Measurements from ENCODE around the gene ATP6V1C2. TPM values are rescaled to one million over a fixed set of nuclear protein-coding genes. Genes with fewer than 3 reads are reported as not detected.

The ATP6V1C2 gene
- total RNA-seq, 1 experiment from 2014 or later: 2.0 TPM

- DNase-seq (ENCODE audit: low read depth, low spot score): no peak
- CTCF ChIA-PET: no interaction called here
Observed at GRCh38 chr2:10752236-10752635, 30.8 kb downstream of the ATP6V1C2 start.

More at GRCh38 chr2:10752236-10752635, 30.8 kb downstream of the ATP6V1C2 start:
- no peak overlapping the region for H3K27ac ChIP-seq (ENCODE audit: low read depth, low read length)
- H4K20me1 ChIP-seq (ENCODE audit: insufficient read depth): no peaks in the 10 kb centered on the region
- no peaks in the 10 kb centered on the region; the same call in 1 of the 2 replicates for H3K27me3 ChIP-seq (ENCODE audit: insufficient read depth, low read length)
- no peak overlapping the region for H3K9ac ChIP-seq (ENCODE audit: low read length)
- no peaks in the 10 kb centered on the region for H3K9me3 ChIP-seq (ENCODE audit: control insufficient read depth in 1 of 2, insufficient read depth in 1 of 2, low read depth in 1 of 2, low read length in 2 of 2)
- BruUV-seq (replicated peaks): no TSS peak
- no peak for ATAC-seq
- H3K36me3 ChIP-seq (ENCODE audit: control insufficient read depth in 1 of 2, insufficient read depth in 2 of 2, low read length in 2 of 2): no peaks in the 10 kb centered on the region
- no peak overlapping the region for H3K4me3 ChIP-seq (replicated peaks in 1 of 2; ENCODE audit: low read depth in 1 of 2, low read length in 2 of 2)
- H3K79me2 ChIP-seq (ENCODE audit: insufficient read depth, low read length): no peaks in the 10 kb centered on the region
- no peaks in the 10 kb centered on the region for H3K9me2 ChIP-seq (ENCODE audit: insufficient read depth)
- peaks cover 6 to 8% of the 10 kb centered on the region in 2 experiments; a peak in 2 of 4 replicates for H3K4me1 ChIP-seq (ENCODE audit: control insufficient read depth in 1 of 2, insufficient read depth in 2 of 2, low read length in 2 of 2)
- H3K4me2 ChIP-seq (ENCODE audit: low read length): no peak overlapping the region
- intact Hi-C loops (cut with micrococcal nuclease): no loop called here
- TF ChIP-seq EZH2phosphoT487 (IDR thresholded peaks at IDR 0.05; ENCODE audit: borderline replicate concordance) (no peak), CBX3 (IDR thresholded peaks at IDR 0.05; ENCODE audit: low read depth) (no peak), SRF (IDR thresholded peaks at IDR 0.05; ENCODE audit: low read depth) (no peak), SIN3A (IDR thresholded peaks at IDR 0.05; ENCODE audit: low read depth) (no peak), EGR1 (IDR thresholded peaks at IDR 0.05; ENCODE audit: low read depth) (no peak), RAD21 (IDR thresholded peaks at IDR 0.05; ENCODE audit: low read depth) (no peak), REST (IDR thresholded peaks at IDR 0.05; ENCODE audit: low read depth) (no peak), FOSL1 (IDR thresholded peaks at IDR 0.05; ENCODE audit: low read depth) (no peak), CEBPB (IDR thresholded peaks at IDR 0.05; ENCODE audit: low read depth) (no peak)
- TF ChIP-seq, protein P1, sequence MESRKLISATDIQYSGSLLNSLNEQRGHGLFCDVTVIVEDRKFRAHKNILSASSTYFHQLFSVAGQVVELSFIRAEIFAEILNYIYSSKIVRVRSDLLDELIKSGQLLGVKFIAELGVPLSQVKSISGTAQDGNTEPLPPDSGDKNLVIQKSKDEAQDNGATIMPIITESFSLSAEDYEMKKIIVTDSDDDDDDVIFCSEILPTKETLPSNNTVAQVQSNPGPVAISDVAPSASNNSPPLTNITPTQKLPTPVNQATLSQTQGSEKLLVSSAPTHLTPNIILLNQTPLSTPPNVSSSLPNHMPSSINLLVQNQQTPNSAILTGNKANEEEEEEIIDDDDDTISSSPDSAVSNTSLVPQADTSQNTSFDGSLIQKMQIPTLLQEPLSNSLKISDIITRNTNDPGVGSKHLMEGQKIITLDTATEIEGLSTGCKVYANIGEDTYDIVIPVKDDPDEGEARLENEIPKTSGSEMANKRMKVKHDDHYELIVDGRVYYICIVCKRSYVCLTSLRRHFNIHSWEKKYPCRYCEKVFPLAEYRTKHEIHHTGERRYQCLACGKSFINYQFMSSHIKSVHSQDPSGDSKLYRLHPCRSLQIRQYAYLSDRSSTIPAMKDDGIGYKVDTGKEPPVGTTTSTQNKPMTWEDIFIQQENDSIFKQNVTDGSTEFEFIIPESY (IDR thresholded peaks at IDR 0.05; ENCODE audit: extremely low read depth, insufficient replicate concordance, low read length): no peak
- TF ChIP-seq, protein P2, sequence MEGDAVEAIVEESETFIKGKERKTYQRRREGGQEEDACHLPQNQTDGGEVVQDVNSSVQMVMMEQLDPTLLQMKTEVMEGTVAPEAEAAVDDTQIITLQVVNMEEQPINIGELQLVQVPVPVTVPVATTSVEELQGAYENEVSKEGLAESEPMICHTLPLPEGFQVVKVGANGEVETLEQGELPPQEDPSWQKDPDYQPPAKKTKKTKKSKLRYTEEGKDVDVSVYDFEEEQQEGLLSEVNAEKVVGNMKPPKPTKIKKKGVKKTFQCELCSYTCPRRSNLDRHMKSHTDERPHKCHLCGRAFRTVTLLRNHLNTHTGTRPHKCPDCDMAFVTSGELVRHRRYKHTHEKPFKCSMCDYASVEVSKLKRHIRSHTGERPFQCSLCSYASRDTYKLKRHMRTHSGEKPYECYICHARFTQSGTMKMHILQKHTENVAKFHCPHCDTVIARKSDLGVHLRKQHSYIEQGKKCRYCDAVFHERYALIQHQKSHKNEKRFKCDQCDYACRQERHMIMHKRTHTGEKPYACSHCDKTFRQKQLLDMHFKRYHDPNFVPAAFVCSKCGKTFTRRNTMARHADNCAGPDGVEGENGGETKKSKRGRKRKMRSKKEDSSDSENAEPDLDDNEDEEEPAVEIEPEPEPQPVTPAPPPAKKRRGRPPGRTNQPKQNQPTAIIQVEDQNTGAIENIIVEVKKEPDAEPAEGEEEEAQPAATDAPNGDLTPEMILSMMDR (IDR thresholded peaks at IDR 0.05 in 2 of 3, conservative IDR thresholded peaks at IDR 0.05 in 1 of 3; ENCODE audit: borderline replicate concordance in 1 of 3, insufficient read depth in 1 of 3, low read depth in 2 of 3, low read length in 2 of 3): no peak
- TF ChIP-seq, protein P3, sequence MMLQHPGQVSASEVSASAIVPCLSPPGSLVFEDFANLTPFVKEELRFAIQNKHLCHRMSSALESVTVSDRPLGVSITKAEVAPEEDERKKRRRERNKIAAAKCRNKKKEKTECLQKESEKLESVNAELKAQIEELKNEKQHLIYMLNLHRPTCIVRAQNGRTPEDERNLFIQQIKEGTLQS (IDR thresholded peaks at IDR 0.05): no peak
- TF ChIP-seq, protein P4, sequence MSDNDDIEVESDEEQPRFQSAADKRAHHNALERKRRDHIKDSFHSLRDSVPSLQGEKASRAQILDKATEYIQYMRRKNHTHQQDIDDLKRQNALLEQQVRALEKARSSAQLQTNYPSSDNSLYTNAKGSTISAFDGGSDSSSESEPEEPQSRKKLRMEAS (IDR thresholded peaks at IDR 0.05): no peak
- RAD21 ChIA-PET (ENCODE audit: low non-redundant PET in 1 of 2, low total read pairs in 2 of 2, uncharacterized antibody in 2 of 2, unreplicated experiment in 2 of 2): no interaction called here
- POLR2A ChIA-PET: no interaction called here
- no peak overlapping the region for H2AFZ ChIP-seq (ENCODE audit: low read depth, low read length, poor library complexity, severe bottlenecking)

All from HCT116 (cell line).